HCT116 (cell line): ENCODE results near the gene ACYP1. TPM values are rescaled to one million over a fixed set of nuclear protein-coding genes. Genes with fewer than 3 reads are reported as not detected.

Experiments
- ATAC-seq: fragments of 200-7000 bp; cut with Tn5 transposase; 2 replicates; pipeline ENCODE4 v1.9.1; 2020; ENCODE audit warnings: mild to moderate bottlenecking, moderate library complexity
- BruUV-seq: library from RNA; stranded (reverse); fragments of 400-500 nt; replicated peaks from 2 replicates; lab custom pipeline; 2021; lab: Mats Ljungman, UMichigan
- CTCF ChIA-PET: fragments of 300-600 bp; sonication (Branson Sonifier 250); formaldehyde crosslinking; loops from one replicate; lab custom pipeline; 2021; ENCODE audit warnings: antibody characterized with exemption; lab: Charles Lee
- POLR2A ChIA-PET: fragments of 300-600, 350-600 bp; sonication (Branson Sonifier 250); formaldehyde crosslinking; loops from one replicate; lab custom pipeline; 2021; ENCODE audit warnings: antibody characterized with exemption; lab: Charles Lee
- RAD21 ChIA-PET, 2 experiments: fragments of 300-600 bp; sonication (Branson Sonifier 250); formaldehyde crosslinking; loops; one replicate each; lab custom pipeline; 2023; ENCODE audit warnings: low total read pairs in 2 of 2; ENCODE audit not compliant: uncharacterized antibody in 2 of 2, unreplicated experiment in 2 of 2, low non-redundant PET in 1 of 2; lab: Charles Lee
- DNase-seq: peaks from one replicate; pipeline ENCODE4 v3.0.0-alpha.2; 2010; ENCODE audit warnings: low read depth, low spot score
- H2AFZ ChIP-seq: fragments of 200-600 bp; shearing (Covaris generic), sonication (generic); 2 replicates; pipeline ENCODE4 v1.6.1; 2017; ENCODE audit warnings: low read depth, mixed run types, mixed read lengths, antibody characterized with exemption, low read length; ENCODE audit not compliant: poor library complexity, severe bottlenecking
- H3K27ac ChIP-seq: 2 replicates; pipeline ENCODE4 v1.5.1; 2012; ENCODE audit warnings: low read depth, low read length
- H3K27me3 ChIP-seq: fragments of 200-600 bp; sonication (generic); 2 replicates; pipeline ENCODE4 v1.6.1; 2016; ENCODE audit warnings: mixed run types, low read length, mixed read lengths; ENCODE audit not compliant: insufficient read depth
- H3K36me3 ChIP-seq, 2 experiments: fragments of 200-500 bp in 1 of 2; fragments of 200-600 bp in 1 of 2; sonication (Bioruptor generic) in 1 of 2; sonication (generic) in 1 of 2; 2 replicates each; pipeline versions ENCODE4 v1.5.1 to v1.6.1; 2014 to 2016; ENCODE audit warnings: low read length in 2 of 2, inconsistent platforms in 1 of 2, mixed read lengths in 1 of 2, mixed run types in 1 of 2; ENCODE audit not compliant: insufficient read depth in 2 of 2, control insufficient read depth in 1 of 2
- H3K4me1 ChIP-seq, 2 experiments: fragments of 200-600 bp in 1 of 2; sonication (generic) in 1 of 2; 2 replicates each; pipeline versions ENCODE4 v1.5.1 to v1.6.1; 2012 to 2017; ENCODE audit warnings: low read length in 2 of 2, inconsistent platforms in 1 of 2, mild to moderate bottlenecking in 1 of 2, mixed read lengths in 1 of 2, mixed run types in 1 of 2, moderate library complexity in 1 of 2; ENCODE audit not compliant: insufficient read depth in 2 of 2, control insufficient read depth in 1 of 2
- H3K4me2 ChIP-seq: fragments of 200-600 bp; sonication (generic); 2 replicates; pipeline ENCODE4 v1.6.1; 2017; ENCODE audit warnings: mixed run types, low read length, mixed read lengths
- H3K4me3 ChIP-seq, 2 experiments: fragments of 200-600 bp in 1 of 2; sonication (generic) in 1 of 2; replicated peaks in 1 of 2; 2 replicates each; pipeline ENCODE4 v1.5.1; 2011 to 2016; ENCODE audit warnings: low read length in 2 of 2, control low read depth in 1 of 2, low read depth in 1 of 2, mild to moderate bottlenecking in 1 of 2, mixed read lengths in 1 of 2, mixed run types in 1 of 2
- H3K79me2 ChIP-seq: fragments of 200-600 bp; sonication (generic); 2 replicates; pipeline ENCODE4 v1.6.1; 2017; ENCODE audit warnings: mild to moderate bottlenecking, mixed run types, low read length, moderate library complexity, mixed read lengths; ENCODE audit not compliant: insufficient read depth
- H3K9ac ChIP-seq: fragments of 200-600 bp; sonication (generic); 2 replicates; pipeline ENCODE4 v1.6.1; 2016; ENCODE audit warnings: low read length, mixed read lengths
- H3K9me2 ChIP-seq: fragments of 200-600 bp; sonication (generic), shearing (Covaris generic); 2 replicates; pipeline ENCODE4 v1.6.1; 2017; ENCODE audit warnings: mixed run types, mild to moderate bottlenecking, moderate library complexity; ENCODE audit not compliant: insufficient read depth
- H3K9me3 ChIP-seq, 2 experiments: fragments of 200-500 bp in 1 of 2; fragments of 200-600 bp in 1 of 2; sonication (Bioruptor generic) in 1 of 2; sonication (generic) in 1 of 2; 2 replicates each; pipeline ENCODE4 v1.6.1; 2014 to 2017; ENCODE audit warnings: low read length in 2 of 2, mixed read lengths in 2 of 2, inconsistent platforms in 1 of 2, low read depth in 1 of 2, mild to moderate bottlenecking in 1 of 2, mixed run types in 1 of 2, moderate library complexity in 1 of 2; ENCODE audit not compliant: control insufficient read depth in 1 of 2, insufficient read depth in 1 of 2
- H4K20me1 ChIP-seq: fragments of 200-600 bp; sonication (generic), shearing (Covaris generic); 2 replicates; pipeline ENCODE4 v1.6.1; 2017; ENCODE audit warnings: mixed run types, mild to moderate bottlenecking, moderate library complexity; ENCODE audit not compliant: insufficient read depth
- FOSL1 ChIP-seq: IDR thresholded peaks from 2 replicates; pipeline ENCODE4 v1.6.1; 2012; ENCODE audit warnings: low read depth
- MAX ChIP-seq: IDR thresholded peaks from 2 replicates; pipeline ENCODE4 v1.6.1; 2012
- POLR2AphosphoS5 ChIP-seq: IDR thresholded peaks from 2 replicates; pipeline ENCODE4 v1.6.1; 2011; ENCODE audit warnings: mild to moderate bottlenecking, low read depth, low read length, moderate library complexity
- TCF7L2 ChIP-seq: IDR thresholded peaks from 2 replicates; pipeline ENCODE4 v1.7.0; 2011; ENCODE audit warnings: borderline replicate concordance, inconsistent platforms; ENCODE audit not compliant: insufficient read depth, insufficient read length; ENCODE audit errors: extremely low read depth
- ZFX ChIP-seq: fragments of 450-650 bp; IDR thresholded peaks from 2 replicates; pipeline ENCODE4 v1.6.1; 2017
- ZNF274 ChIP-seq: fragments of 200-500 bp; sonication (Bioruptor generic); IDR thresholded peaks from 2 replicates; pipeline ENCODE4 v1.6.1; 2014; ENCODE audit warnings: mild to moderate bottlenecking, low read depth, low read length, inconsistent platforms
- intact Hi-C: fragments of 100-400 bp; cut with micrococcal nuclease; formaldehyde crosslinking; loops from 2 replicates; pipeline ENCODE4 v1.10.0; 2022
- total RNA-seq: library from RNA; stranded (reverse); gene quantifications from one replicate; pipeline ENCODE4 v1.2.1, GENCODE V29; 2021; ENCODE audit not compliant: unreplicated experiment
- TF ChIP-seq, protein P1 (sequence below): IDR thresholded peaks from 2 replicates; pipeline ENCODE4 v1.6.1; 2012

The ACYP1 gene
- total RNA-seq, 1 experiment from 2014 or later, result 30.7 TPM

DNA sequence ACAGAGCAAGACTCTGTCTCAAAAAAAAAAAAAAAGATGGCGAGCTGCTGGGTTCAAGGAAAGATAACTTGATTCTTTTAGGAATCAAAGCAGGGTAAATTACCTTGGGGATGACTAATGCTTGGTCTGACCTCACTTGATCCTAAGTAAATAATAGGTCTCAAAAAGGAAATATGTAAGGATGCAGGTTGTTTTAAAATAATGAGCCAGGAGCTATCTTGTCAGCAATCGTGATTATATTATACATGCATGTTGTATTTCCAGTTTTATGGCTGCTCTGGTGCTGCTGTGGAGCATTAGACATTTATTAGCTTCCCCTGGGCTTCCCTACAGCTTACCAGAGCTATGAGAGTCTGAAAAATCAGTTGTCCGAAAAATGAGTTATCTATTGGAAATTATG is 58.5 kb downstream of the ACYP1 start (continued):
- no peak for TF ChIP-seq MAX
- TF ChIP-seq, protein P1, sequence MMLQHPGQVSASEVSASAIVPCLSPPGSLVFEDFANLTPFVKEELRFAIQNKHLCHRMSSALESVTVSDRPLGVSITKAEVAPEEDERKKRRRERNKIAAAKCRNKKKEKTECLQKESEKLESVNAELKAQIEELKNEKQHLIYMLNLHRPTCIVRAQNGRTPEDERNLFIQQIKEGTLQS, result no peak
- no peak for TF ChIP-seq TCF7L2
- TF ChIP-seq POLR2AphosphoS5, result no peak
- TF ChIP-seq ZNF274, result no peak
- TF ChIP-seq FOSL1, result no peak

- Histone ChIP-seq H3K79me2 (peaks cover 21% of the 10 kb centered on the region), H3K4me1 (peaks cover 7 to 16% of the 10 kb centered on the region in 2 experiments), H3K9me3 (no peaks in the 10 kb centered on the region), H3K4me3 (peak overlapping the region; percentile 95 to 96), H3K27ac (peak overlapping the region; percentile 49), H4K20me1 (no peaks in the 10 kb centered on the region), H3K4me2 (peak overlapping the region; percentile 91), H3K27me3 (no peaks in the 10 kb centered on the region), H3K9ac (peak overlapping the region; percentile 77), H3K9me2 (no peaks in the 10 kb centered on the region), H2AFZ (no peak overlapping the region), H3K36me3 (peaks cover 17 to 18% of the 10 kb centered on the region in 2 experiments; a peak in 3 of 4 replicates)
- ChIA-PET RAD21 (interaction anchor here in 1 of 2 experiments (0.6 kb wide), 1 partner anchor 82 kb away, joined by 3 read pairs; no protein-coding TSS in a partner anchor), CTCF (interaction anchor here (1.5 kb wide), 1 partner anchor 58 kb away, joined by 3 read pairs; no protein-coding TSS in a partner anchor), POLR2A (interaction anchor here (0.8 to 1.2 kb wide), 2 partner anchors 48 to 75 kb away, joined by 3 read pairs; partner anchors contain the start of gene PGF)
- DNase-seq (no peak), ATAC-seq (peak; percentile 6; the same call in 1 of the 2 replicates)
- TF ChIP-seq POLR2AphosphoS5 (no peak), ZFX (peak; percentile 11; the same call in 1 of the 2 replicates)
- BruUV-seq, result TSS peak; percentile 75
- intact Hi-C loops, result no loop called here
Observed at GRCh38 chr14:75003250-75004027, 60.4 kb downstream of the ACYP1 start.

Other genes with a start within 250 kb of the ACYP1 start
- gene PROX2, start 187.9 kb downstream of the ACYP1 start, total RNA-seq, result not detected
- 101 TPM for gene DLST, start 182.1 kb downstream of the ACYP1 start, total RNA-seq
- gene RPS6KL1, start 140.8 kb downstream of the ACYP1 start, total RNA-seq, result 6.7 TPM
- gene PGF, start 108.4 kb downstream of the ACYP1 start, total RNA-seq, result 6.4 TPM
- 54.8 TPM for gene EIF2B2, start 61.1 kb downstream of the ACYP1 start, total RNA-seq
- 14.7 TPM for gene MLH3, start 12.6 kb downstream of the ACYP1 start, total RNA-seq
- 0.98 TPM for gene ZC2HC1C, start 5.6 kb upstream of the ACYP1 start, total RNA-seq
- 64.4 TPM for gene NEK9, start 63.0 kb upstream of the ACYP1 start, total RNA-seq
- gene TMED10, start 112.6 kb upstream of the ACYP1 start, total RNA-seq, result 303 TPM
- 50.4 TPM for gene FOS, start 214.8 kb upstream of the ACYP1 start, total RNA-seq